Liver (tissue), 9 donors: ENCODE measurements around the gene BRAP. TPM values are rescaled to one million over a fixed set of nuclear protein-coding genes. Genes with fewer than 3 reads are reported as not detected.
A peak's percentile ranks its signal among the peaks of the same experiment; 100 is the strongest.
"Not testable (repeated sequence)": the region's sequence is repeated elsewhere in the genome, so short reads cannot be mapped to it uniquely, and the experiment has no call there.

ENCODE experiments used
- DNase-seq: peaks from one replicate; pipeline ENCODE4 v3.0.0-alpha.2; 2017; ENCODE audit warnings: low spot score
- H3K27ac ChIP-seq, 2 donors: one replicate each; pipeline ENCODE4 v1.7.0; 2013; ENCODE audit warnings: inconsistent platforms in 2 of 2, low read length in 2 of 2, control low read depth in 1 of 2, low read depth in 1 of 2, mild to moderate bottlenecking in 1 of 2
- H3K27me3 ChIP-seq, 4 donors: one replicate each; pipeline versions ENCODE4 v1.6.1 to v1.7.0; 2013; ENCODE audit warnings: low read length in 3 of 4, inconsistent platforms in 1 of 4, mild to moderate bottlenecking in 1 of 4, moderate library complexity in 1 of 4; ENCODE audit not compliant: control insufficient read depth in 4 of 4, insufficient read depth in 4 of 4
- H3K36me3 ChIP-seq, 4 donors: one replicate each; pipeline versions ENCODE4 v1.6.1 to v1.7.0; 2013; ENCODE audit warnings: low read length in 3 of 4, mild to moderate bottlenecking in 3 of 4, low read depth in 1 of 4, moderate library complexity in 1 of 4; ENCODE audit not compliant: control insufficient read depth in 4 of 4, insufficient read depth in 3 of 4
- H3K4me1 ChIP-seq, 4 donors: one replicate each; pipeline versions ENCODE4 v1.6.1 to v1.7.0; 2013; ENCODE audit warnings: low read length in 3 of 4, mild to moderate bottlenecking in 3 of 4, moderate library complexity in 1 of 4; ENCODE audit not compliant: control insufficient read depth in 4 of 4, insufficient read depth in 4 of 4
- H3K4me3 ChIP-seq, 3 donors: one replicate each; pipeline versions ENCODE4 v1.6.1 to v1.7.0; 2013; ENCODE audit warnings: low read length in 3 of 3, control low read depth in 1 of 3, low read depth in 1 of 3, mild to moderate bottlenecking in 1 of 3
- H3K9ac ChIP-seq, 2 donors: one replicate each; pipeline ENCODE4 v1.7.0; 2013; ENCODE audit warnings: low read length in 2 of 2, mild to moderate bottlenecking in 2 of 2, moderate library complexity in 2 of 2, control low read depth in 1 of 2, low read depth in 1 of 2
- H3K9me3 ChIP-seq, 4 donors: one replicate each; pipeline versions ENCODE4 v1.6.1 to v1.7.0; 2013; ENCODE audit warnings: low read length in 3 of 4; ENCODE audit not compliant: control insufficient read depth in 4 of 4
- EGR1 ChIP-seq, 2 donors: IDR thresholded peaks; 2 replicates each; pipeline ENCODE4 v1.6.1; 2016 to 2018; ENCODE audit warnings: antibody characterized with exemption in 2 of 2, low read depth in 2 of 2
- FOXA1 ChIP-seq: IDR thresholded peaks from 2 replicates; pipeline ENCODE4 v1.6.1; 2016; ENCODE audit warnings: antibody characterized with exemption
- GABPA ChIP-seq, 2 donors: IDR thresholded peaks in 1 of 2; conservative IDR thresholded peaks in 1 of 2; 2 replicates each; pipeline ENCODE4 v1.6.1; 2016; ENCODE audit warnings: antibody characterized with exemption in 2 of 2, mild to moderate bottlenecking in 1 of 2, moderate library complexity in 1 of 2
- HNF4G ChIP-seq: IDR thresholded peaks from 2 replicates; pipeline ENCODE4 v1.6.1; 2016; ENCODE audit warnings: antibody characterized with exemption
- NR2F2 ChIP-seq: IDR thresholded peaks from 2 replicates; pipeline ENCODE4 v1.6.1; 2016; ENCODE audit warnings: antibody characterized with exemption
- RAD21 ChIP-seq, 2 donors: IDR thresholded peaks; 2 replicates each; pipeline ENCODE4 v1.6.1; 2016; ENCODE audit warnings: antibody characterized with exemption in 2 of 2, mild to moderate bottlenecking in 2 of 2
- RXRA ChIP-seq, 2 donors: IDR thresholded peaks; 2 replicates each; pipeline ENCODE4 v1.6.1; 2017 to 2018; ENCODE audit warnings: antibody characterized with exemption in 2 of 2, mild to moderate bottlenecking in 1 of 2
- SP1 ChIP-seq: IDR thresholded peaks from 2 replicates; pipeline ENCODE4 v1.6.1; 2018; ENCODE audit warnings: antibody characterized with exemption, mild to moderate bottlenecking
- TAF1 ChIP-seq: conservative IDR thresholded peaks from 2 replicates; pipeline ENCODE4 v1.6.1; 2016; ENCODE audit warnings: antibody characterized with exemption, mild to moderate bottlenecking
- YY1 ChIP-seq: IDR thresholded peaks from 2 replicates; pipeline ENCODE4 v1.6.1; 2016; ENCODE audit warnings: antibody characterized with exemption, mild to moderate bottlenecking
- WGBS: extraction: QIAGEN DNeasy Blood & Tissue Kit; methylation state at CpG from one replicate; pipeline ENCODE4 v1.1.7; 2013; 5-methylcytosine and 5-hydroxymethylcytosine counted together
- polyA plus RNA-seq, 2 donors: library from polyadenylated mRNA; stranded (reverse) in 1 of 2; unstranded in 1 of 2; fragments of 200-250 nt in 1 of 2; fragments of >200 nt in 1 of 2; fragmentation: Nextera tagmentation in 1 of 2; extraction: Ambion mirVana in 1 of 2; gene quantifications; one replicate each; pipeline versions ENCODE4 v1.2.1 to v1.2.3, GENCODE V29; 2013 to 2015
- total RNA-seq, 2 donors: library from RNA; depleted of rRNA; stranded (reverse); fragments of >200 nt; gene quantifications; one replicate each; pipeline ENCODE4 v1.2.3, GENCODE V29; 2014
- TF ChIP-seq, protein P1 (sequence below): IDR thresholded peaks from 2 replicates; pipeline ENCODE4 v1.6.1; 2016; ENCODE audit warnings: antibody characterized with exemption
- TF ChIP-seq, protein P2 (sequence below): fragments of 150-350 bp; IDR thresholded peaks from 2 replicates; pipeline ENCODE4 v1.5.1; 2017; ENCODE audit warnings: improper control_type of control experiment, low read depth, low read length; ENCODE audit not compliant: missing input control
- TF ChIP-seq, protein P3 (sequence below): IDR thresholded peaks from 2 replicates; pipeline ENCODE4 v1.6.1; 2016; ENCODE audit warnings: antibody characterized with exemption, mild to moderate bottlenecking
- donor health status: healthy.
- donor health status: healthy.
- donor health status: healthy.
- donor health status: healthy.
- donor health status: healthy.

BRAP gene
- total and polyA plus RNA-seq, 4 donors: 4.8 to 10.1 (median 6.7) TPM

DNA sequence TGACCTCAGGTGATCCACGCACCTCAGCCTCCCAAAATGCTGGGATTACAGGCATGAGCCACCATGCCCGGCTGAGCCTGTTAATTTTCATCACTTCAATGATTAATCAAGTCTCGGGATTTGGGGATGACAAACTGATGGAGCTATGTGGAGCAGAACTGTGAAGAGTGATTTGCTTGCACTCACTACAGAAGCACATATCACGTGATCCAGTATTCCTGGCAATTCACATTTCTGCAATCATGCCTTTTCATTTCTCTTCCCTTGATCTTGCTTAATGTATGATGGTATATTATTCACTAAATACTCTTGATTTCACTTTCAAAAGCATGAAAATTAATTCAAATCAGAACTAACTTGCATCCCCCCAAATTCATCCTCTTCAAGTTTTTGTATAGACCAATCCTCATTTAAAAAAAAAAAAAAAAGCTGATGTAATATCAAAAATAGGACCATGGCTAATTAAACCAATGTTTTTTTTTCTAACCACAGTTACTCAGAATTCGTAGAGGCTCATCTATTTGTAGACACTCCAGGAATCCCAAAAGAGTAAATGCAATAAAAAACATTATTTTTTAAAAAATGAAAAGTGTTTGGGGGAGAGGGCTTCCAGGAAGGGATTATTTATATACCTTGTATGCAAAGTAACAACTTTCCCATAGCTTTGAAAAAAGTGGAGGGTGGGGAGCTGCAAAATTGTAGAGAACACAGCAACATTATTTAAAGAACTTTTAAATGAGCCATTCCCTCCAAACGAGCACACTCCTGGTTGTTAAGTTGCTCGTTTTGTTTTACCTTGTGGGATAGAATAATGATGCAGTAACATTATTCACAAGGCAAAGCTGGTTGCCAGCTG lies 79.6 kb downstream of the BRAP start:
- no peaks in the 10 kb centered on the region for H3K36me3 ChIP-seq
- DNase-seq: no peak
- no peak for TF ChIP-seq YY1
- TF ChIP-seq NR2F2: no peak
- TF ChIP-seq GABPA (IDR thresholded peaks at IDR 0.05 in 1 of 2, conservative IDR thresholded peaks at IDR 0.05 in 1 of 2): no peak
- TF ChIP-seq, protein P1, sequence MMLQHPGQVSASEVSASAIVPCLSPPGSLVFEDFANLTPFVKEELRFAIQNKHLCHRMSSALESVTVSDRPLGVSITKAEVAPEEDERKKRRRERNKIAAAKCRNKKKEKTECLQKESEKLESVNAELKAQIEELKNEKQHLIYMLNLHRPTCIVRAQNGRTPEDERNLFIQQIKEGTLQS: no peak
- no peak for TF ChIP-seq HNF4G
- no peak for TF ChIP-seq FOXA1
- TF ChIP-seq SP1: no peak
- H3K4me1 ChIP-seq: no peaks in the 10 kb centered on the region
- H3K9ac ChIP-seq: no peak overlapping the region
- H3K4me3 ChIP-seq: no peak overlapping the region
- no peaks in the 10 kb centered on the region for H3K9me3 ChIP-seq
- no peak overlapping the region for H3K27ac ChIP-seq
- H3K27me3 ChIP-seq: no peaks in the 10 kb centered on the region
- 91% methylated on average over 7 of the region's 7 CpGs for WGBS

DNA sequence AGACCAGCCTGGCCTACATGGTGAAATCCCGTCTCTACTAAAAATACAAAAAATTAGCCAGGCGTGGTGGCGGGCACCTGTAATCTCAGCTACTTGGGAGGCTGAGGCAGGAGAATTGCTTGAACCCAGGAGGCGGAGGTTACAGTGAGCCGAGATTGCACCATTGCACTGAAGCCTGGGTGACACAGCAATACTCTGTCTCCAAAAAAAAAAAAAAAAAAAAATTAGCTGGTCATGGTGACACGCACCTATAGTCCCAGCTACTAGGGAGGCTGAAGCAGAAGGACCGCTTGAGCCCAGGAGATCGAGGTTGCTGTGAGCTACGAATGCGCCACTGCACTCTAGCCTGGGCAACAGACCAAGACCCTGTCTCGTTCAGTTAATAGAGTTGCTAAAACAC lies 82.9 kb downstream of the BRAP start:
- H3K4me3 ChIP-seq, H3K27ac ChIP-seq, H3K36me3 ChIP-seq, H3K9me3 ChIP-seq, DNase-seq, H3K4me1 ChIP-seq, H3K27me3 ChIP-seq, H3K9ac ChIP-seq: not testable (repeated sequence)
- WGBS: 96% methylated on average over 11 of the region's 11 CpGs

DNA sequence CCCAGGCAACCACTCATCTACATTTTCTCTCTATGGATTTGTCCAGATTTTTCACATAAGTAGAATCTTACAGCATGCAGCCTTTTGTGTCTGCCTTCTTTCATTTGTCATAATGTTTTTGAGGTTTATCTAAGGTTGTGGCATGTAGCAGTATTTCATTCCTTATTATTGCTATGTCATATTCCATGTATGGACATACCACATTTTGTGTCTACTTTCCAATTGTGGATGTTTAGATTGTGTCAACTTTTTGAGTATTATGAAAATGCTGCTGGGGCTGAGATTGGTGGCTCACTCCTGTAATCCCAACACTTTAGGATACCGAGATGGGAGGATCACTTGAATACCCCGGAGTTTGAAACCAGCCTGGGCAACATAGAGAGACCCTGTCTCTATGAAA lies 83.4 kb downstream of the BRAP start:
- H3K36me3 ChIP-seq: no peaks in the 10 kb centered on the region
- no peak overlapping the region for H3K4me3 ChIP-seq
- no peak for DNase-seq
- peaks cover 3 to 12% (median 6%) of the 10 kb centered on the region in 4 donors for H3K4me1 ChIP-seq
- H3K9me3 ChIP-seq: no peaks in the 10 kb centered on the region
- WGBS: 98% methylated on average over 2 of the region's 2 CpGs
- no peak overlapping the region for H3K9ac ChIP-seq
- H3K27ac ChIP-seq: no peak overlapping the region
- TF ChIP-seq, protein P2, sequence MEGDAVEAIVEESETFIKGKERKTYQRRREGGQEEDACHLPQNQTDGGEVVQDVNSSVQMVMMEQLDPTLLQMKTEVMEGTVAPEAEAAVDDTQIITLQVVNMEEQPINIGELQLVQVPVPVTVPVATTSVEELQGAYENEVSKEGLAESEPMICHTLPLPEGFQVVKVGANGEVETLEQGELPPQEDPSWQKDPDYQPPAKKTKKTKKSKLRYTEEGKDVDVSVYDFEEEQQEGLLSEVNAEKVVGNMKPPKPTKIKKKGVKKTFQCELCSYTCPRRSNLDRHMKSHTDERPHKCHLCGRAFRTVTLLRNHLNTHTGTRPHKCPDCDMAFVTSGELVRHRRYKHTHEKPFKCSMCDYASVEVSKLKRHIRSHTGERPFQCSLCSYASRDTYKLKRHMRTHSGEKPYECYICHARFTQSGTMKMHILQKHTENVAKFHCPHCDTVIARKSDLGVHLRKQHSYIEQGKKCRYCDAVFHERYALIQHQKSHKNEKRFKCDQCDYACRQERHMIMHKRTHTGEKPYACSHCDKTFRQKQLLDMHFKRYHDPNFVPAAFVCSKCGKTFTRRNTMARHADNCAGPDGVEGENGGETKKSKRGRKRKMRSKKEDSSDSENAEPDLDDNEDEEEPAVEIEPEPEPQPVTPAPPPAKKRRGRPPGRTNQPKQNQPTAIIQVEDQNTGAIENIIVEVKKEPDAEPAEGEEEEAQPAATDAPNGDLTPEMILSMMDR: no peak
- TF ChIP-seq GABPA (IDR thresholded peaks at IDR 0.05 in 1 of 2, conservative IDR thresholded peaks at IDR 0.05 in 1 of 2) (no peak), HNF4G (no peak), RXRA (IDR thresholded peaks at IDR 0.05) (no peak), RAD21 (IDR thresholded peaks at IDR 0.05) (no peak), NR2F2 (no peak), EGR1 (IDR thresholded peaks at IDR 0.05; ENCODE audit: low read depth in 2 of 2) (no peak), TAF1 (no peak), YY1 (no peak)
- TF ChIP-seq, protein P3, sequence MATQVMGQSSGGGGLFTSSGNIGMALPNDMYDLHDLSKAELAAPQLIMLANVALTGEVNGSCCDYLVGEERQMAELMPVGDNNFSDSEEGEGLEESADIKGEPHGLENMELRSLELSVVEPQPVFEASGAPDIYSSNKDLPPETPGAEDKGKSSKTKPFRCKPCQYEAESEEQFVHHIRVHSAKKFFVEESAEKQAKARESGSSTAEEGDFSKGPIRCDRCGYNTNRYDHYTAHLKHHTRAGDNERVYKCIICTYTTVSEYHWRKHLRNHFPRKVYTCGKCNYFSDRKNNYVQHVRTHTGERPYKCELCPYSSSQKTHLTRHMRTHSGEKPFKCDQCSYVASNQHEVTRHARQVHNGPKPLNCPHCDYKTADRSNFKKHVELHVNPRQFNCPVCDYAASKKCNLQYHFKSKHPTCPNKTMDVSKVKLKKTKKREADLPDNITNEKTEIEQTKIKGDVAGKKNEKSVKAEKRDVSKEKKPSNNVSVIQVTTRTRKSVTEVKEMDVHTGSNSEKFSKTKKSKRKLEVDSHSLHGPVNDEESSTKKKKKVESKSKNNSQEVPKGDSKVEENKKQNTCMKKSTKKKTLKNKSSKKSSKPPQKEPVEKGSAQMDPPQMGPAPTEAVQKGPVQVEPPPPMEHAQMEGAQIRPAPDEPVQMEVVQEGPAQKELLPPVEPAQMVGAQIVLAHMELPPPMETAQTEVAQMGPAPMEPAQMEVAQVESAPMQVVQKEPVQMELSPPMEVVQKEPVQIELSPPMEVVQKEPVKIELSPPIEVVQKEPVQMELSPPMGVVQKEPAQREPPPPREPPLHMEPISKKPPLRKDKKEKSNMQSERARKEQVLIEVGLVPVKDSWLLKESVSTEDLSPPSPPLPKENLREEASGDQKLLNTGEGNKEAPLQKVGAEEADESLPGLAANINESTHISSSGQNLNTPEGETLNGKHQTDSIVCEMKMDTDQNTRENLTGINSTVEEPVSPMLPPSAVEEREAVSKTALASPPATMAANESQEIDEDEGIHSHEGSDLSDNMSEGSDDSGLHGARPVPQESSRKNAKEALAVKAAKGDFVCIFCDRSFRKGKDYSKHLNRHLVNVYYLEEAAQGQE: no peak
- no peaks in the 10 kb centered on the region for H3K27me3 ChIP-seq

DNA sequence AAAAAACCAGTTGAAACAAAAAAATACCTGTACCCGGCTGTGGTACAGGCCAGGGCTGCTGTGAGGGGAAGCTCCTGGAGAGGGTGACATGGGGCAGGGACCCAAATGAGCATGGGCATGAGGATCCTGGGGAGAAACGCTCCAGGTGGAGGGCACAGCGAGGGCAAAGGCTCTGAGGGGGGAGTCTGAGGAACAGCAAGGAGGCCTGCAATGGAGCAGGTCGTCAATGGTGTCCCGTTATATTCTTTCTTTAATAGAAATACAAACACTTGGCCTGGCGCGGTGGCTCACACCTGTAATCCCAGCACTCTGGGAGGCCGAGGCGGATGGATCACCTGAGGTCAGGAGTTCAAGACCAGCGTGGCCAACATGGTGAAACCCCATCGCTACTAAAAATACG lies 84.8 kb downstream of the BRAP start:
- peak overlapping the region in 1 of 2 donors; percentile 41 for H3K27ac ChIP-seq
- 89% methylated on average over 12 of the region's 12 CpGs for WGBS
- not testable (repeated sequence) for H3K9ac ChIP-seq

More for the DNA sequence above, 84.8 kb downstream of the BRAP start:
- H3K36me3 ChIP-seq, H3K4me3 ChIP-seq, H3K27me3 ChIP-seq, H3K9me3 ChIP-seq, DNase-seq: not testable (repeated sequence)
- H3K4me1 ChIP-seq: peaks cover 5 to 25% (median 17%) of the 10 kb centered on the region in 4 donors
